Measurements from ENCODE around the gene IL37.

DNA sequence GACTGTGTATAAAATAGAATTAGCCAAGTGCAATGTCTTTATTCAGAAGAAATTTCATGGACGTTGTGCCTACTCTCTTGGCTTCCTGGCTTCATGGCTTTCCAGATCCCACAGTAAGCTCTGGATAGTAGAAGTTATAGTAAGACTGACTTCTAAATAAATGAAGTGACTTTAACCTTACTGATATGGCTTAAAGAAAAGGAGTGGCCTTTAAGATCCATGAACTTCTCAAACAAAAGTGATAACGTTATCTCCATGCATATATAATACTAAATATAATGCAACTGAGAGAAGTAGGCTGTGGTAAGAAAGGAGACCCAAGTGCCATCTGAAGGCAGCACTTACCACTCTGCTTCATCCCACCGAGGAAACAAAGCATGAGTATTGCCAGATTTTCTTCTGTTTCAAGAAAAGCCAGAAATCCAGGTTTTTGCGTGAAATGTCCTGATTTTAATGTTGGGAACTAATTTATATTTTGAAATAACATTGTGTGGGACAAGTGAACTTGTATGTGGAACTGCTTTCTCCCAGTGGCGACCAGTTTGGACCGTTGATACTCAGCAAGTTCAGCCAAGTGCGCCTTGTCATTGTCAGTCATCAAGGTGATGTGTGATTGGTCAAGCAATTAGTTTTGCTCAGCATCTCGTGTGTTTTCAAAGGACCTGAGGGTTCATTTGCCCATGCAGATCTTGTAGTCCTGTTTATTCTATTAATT lies 13.9 kb upstream of the IL37 start:
- TF ChIP-seq EZH2 (IDR thresholded peaks at IDR 0.05) = no peak
- TF ChIP-seq POLR2AphosphoS5 (IDR thresholded peaks at IDR 0.05; ENCODE audit: borderline replicate concordance, low read depth, low read length) = no peak
- no peak for TF ChIP-seq FOXP2 (optimal IDR thresholded peaks at IDR 0.05; ENCODE audit: control extremely low read depth, extremely low read length, insufficient read depth)
